HG02610 (cell line): ENCODE data around the gene MRPS12.

ENCODE experiments used
- ATAC-seq: cut with Tn5 transposase; IDR thresholded peaks from one replicate; pipeline ENCODE4 v1.9.1; 2021; ENCODE audit warnings: mild to moderate bottlenecking, moderate library complexity; ENCODE audit not compliant: unreplicated experiment

The MRPS12 gene

DNA sequence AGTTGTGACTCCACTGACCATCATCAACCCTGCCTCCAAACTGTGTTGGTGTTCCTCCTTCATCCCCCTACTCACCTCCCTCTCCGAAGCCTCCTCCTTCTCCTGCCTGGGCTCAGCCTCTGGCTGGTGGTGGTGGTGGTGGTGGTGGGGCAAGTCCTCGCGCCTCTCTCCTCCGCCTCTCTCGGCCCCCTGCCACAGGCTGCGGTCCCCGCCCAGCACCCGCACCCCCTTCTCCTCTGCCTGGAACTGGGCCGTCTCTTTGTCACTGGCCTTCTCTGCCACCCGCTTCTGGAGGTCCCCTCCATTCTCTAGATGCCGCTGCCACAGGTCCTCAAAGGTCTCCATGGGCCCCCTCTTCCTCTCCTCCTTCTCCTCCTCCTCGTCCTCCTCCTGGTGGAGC is 20.3 kb upstream of the MRPS12 start:
- no peak for ATAC-seq

DNA sequence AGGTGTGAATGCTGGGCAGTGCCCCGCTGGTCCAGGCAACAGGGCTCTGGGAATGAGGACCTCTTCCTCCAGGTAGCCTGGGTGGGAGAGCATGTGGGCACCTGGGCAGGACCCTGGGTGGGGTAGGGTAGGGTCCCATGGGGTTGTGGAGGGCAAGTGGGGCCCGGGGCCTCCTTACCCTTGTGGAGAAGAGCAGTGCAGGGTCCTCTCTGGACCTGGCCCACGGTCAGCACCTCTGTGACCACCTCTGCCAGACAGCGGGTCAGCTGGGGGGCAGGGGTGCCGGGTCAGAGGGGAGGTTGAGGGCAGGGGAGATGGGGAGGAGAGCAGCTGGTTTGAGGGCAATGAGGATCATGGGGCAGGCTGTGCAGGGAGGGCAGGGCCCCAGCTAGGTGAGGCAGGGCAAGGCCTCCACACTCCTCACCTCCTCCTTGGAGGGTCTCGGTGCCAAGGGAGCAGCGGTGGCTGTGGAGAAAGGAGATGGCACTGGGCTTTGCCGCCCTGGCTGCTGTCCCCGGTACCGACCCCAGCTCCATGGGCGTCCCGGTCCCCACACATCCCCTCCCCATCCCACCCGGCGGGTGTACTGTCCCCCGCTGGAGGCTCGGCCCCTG is 19.2 kb upstream of the MRPS12 start:
- no peak for ATAC-seq

DNA sequence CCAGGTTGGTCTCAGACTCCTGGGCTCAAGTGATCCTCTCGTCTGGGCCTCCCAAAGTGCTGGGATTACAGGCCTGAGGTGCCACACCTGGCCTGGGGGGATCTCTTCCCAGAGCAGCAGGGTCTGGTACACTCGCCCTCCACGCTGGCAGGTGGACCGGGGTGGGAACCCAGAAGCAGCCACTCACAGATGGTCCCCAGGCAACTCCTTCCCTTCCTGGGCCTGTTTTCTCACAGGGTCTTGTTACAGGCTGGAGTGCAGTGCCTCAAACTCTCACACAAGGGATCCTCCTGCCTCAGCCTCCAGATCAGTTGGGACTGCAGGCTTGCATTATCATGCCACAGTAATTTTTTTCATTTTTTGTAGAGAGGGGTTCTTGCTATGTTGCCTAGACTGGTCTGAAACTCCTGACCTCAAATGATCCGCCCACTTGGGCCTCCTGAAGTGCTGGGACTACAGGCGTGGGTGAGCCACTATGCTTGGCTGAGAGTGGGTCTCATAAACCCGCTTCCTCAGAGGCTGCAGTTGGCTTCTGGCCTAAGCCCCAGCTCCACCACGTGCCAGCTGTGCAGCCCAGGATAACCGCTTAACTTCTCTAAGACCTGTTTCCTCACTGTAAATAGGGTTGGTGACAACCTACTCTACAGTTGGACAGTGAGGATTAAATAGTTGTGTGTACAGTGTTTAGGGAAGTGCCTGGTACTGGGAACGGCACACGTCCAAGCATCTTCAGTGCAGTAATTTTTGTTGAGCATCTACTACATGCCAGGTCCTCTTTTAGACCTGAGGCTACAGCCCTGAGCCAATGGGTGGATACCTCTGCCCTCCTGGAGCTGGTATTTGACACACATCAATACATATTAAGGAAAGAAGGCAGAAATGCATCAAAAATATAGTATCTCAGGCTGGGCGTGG is 17.9 kb upstream of the MRPS12 start:
- ATAC-seq = no peak

DNA sequence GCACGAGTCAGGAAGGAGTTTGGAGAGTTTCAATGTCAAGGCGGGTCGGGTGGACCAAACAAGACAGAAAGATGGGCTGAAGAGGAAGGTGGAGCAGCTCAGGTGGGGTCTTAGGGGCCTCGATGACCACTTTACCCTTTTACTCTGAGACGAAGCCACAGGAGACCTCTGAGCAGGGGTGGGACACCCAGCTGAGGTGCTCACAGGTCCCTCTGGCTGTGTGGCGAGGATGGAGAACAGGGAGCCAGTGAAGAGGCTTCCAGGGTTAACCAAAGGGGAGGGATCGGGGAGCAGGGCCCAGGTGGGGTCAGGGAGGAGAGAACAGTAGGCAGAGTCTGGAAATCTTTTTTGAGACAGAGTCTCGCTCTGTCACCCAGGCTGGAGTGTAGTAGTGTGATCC is 16.8 kb upstream of the MRPS12 start:
- ATAC-seq = no peak

DNA sequence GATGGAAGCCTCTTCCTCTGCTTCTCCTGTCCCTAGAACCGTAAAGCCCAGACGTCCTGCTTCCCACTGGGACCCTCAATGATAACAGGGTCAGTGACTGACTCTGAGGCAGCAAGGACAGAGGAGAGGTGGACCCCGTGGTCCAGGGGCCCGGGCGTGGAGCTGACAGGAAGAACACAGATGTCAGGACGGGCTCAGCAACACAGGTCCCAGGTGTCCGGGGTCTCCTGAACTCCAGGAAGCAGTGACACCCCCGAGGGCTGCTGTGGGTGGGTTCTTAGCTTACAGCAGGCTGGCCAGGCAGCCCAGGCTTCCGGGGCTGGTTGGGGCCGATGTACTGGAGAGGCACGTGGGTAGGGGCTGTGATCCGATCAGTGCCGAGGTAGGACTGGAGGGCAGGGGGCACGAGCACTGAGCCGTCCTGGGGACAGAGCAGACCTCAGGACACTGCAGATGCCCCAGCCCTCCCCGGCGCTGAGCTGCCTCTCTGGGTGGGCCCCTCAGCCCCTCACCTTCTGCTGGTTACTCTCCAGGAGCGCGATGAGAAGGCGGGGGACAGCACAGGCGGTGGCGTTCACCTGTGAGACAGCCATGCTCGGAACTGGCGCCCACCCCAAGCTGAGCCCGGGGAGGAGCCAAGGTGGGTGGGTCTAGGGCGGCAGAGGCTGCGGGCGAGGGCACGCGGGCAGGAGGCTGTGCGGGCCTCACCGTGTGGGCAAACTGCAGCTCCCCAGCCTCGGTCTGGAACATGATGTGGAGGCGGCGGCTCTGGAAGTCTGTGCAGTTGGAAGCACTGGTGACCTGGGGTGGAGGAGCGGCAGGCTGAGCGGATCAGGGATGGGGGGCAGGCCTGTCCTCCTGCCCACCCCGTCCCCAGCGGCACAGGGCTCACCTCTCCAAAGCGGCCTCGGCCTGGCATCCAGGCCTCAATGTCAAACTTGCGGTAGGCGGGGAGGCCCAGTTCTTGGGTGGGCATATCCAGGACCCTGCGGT is 15.1 kb upstream of the MRPS12 start:
- no peak for ATAC-seq

DNA sequence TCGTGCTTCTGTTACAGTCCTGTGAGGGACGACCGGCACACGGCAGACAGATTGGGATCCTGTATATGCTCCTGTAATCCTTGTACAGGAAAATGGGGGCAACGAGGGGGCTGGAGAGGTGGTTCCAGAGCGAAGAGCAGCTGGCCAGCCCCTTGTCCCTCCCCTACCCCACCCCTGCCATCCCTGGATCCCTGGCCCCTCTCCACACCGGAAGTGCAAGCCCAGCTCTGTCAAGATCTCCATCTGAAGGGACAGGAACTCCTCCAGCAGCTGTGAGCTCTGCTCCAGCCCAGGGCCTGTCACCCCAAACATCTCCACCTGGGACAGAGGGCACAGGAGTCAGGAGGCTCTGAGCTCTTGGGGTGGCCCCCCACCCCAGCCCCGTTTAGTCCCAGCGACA is 13.2 kb upstream of the MRPS12 start:
- ATAC-seq = no peak

DNA sequence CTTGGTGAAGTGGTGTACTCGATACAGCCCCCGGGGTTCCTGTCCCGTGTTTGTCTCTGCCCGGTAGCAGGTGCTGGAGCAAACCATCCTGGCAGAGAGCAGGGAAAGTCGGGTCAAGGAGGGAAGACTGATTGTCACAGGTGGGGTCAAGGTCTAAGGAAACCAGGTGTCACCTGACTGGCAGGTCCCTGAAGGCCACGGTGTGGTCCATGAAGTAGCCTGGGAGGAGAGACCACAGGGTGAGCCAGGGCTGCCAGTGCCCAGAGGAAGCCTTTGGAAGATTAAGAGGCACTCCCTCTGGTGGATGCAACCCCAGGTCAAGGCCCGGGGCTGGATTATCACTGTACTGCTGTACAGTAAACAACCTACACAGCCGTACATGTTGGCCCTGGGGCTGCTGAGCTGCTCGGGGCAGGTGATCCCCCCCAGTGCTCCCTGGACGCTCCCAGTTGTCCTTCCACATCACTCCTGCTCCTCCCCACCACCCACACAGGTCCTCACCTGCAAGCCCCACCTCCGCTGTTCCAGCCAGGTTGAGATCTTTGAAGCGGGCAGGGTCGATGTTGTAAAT is 12.7 kb upstream of the MRPS12 start:
- ATAC-seq = no peak

DNA sequence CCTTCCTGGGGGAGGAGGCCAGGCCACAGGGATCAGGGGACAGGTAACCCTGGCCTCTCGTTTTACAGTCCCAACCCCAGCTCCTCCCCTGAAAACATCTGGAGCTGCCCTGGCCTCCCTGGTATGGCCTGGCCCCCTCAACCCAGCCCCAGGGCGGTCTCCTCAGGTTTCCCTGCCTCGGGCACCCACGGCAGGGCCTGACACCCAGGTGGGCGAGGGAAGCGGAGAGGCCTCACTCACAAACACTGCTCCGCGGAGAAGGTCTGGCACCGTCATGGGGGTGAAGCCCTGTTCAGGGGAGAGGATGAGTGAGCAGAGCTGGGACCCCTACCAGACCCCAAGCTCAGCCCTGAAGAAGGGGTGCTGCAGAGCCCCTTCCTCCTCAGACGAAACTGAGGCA is 12.2 kb upstream of the MRPS12 start:
- ATAC-seq = no peak

DNA sequence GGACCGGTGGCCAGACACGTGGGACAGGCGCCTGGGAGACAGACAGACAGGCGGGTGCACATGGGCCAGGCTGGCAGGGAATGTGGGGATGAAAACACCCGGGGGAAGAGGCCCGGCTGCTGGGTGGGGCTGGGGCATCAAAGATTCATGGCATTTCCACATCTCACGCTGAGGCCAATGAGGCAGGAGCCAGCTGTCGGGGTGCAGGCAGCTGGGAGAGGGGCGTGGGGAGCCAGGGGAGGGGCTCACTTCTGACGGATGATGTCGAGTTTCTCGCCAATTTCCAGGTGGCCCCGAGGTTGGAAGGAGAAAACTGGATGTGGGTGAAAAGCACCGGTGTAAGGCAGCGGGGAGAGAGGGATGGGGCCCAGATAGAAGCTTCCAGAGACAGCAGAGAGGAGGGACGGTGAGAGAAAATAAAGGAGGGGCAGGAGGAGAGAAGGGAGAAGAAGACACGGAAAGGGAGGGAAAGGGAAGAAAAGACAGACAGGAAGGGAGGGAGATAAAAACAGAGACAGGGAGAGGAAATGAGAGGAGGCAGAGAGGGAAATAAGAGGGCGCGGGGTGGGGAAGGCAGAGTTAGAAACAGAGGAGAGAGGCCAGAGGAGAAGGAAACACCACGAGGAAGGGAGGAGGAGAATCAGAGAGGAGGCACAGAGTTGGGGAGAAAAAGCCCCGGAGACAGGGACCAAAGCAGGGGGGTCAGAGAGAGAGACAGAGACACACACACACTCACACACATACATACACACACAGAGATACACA is 10.7 kb upstream of the MRPS12 start:
- ATAC-seq = no peak

DNA sequence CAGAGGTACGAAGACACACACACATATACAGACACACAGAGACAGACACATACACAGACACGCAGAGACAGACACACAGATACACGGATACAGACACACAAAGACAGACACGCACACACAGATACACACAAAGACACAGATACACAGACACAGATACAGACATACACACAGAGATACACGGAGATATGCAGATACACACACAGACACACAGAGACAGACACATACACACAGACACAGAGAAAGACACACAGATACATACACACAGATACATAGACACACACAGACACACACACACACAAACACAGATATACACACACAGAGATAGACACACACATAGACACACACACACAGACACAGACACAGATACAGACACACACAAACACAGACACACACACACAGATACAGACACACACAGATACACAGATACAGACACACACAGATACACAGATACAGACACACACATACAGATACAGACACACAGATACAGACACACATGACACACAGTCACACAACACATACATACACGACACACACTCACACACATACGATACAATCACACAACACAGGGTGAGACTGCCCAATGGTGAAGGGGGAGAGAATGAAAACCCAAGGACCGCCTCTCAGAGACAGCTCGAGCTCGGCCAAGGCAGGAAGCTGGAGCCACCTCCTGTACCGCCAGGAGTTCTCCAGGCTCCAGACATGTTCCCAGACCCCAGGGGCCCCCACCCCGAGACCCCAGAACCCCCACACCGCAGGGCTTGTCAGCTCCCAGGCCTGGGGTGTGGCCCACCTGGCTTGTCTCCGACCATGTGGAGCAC is 9.9 kb upstream of the MRPS12 start:
- no peak for ATAC-seq

DNA sequence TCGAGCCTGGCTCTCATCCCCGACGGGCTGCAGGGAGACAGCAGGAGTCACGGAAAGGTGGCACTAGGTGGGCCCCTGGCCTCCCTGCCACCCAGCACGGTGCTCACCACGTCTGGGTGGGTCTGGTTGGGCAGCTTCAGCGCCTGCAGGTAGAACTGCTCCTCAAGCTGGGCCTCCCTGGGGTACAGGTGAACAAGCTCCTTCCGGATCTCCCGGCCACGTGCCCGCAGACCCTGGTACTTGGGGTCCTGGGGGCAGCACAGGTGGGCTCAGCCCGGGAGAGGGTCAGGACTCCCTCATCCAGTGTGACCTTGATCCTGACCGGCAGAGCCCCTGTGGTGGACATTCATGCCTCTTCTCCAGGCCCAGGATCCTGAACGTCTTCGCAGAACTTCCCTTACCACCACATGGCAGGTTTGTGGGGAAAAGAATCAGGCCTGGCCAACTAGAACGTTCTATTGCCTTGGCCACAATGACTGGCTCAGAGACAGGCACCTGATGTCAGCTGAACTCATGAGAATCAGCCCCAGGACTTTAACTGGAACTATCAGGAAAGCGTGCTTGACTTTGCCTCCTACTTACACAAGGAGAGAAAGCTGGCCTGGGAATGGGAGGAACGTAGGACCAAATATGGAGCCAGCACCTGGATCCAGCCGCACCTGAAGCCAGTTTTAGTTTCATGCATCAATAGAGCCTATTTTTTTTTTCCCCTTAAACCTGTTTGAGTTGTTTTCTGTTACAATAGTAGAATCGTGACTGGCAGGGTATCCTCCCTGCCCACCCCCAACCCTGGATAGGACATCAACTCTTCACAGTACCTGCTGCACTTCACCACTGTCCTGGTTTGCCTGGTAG is 9.1 kb upstream of the MRPS12 start:
- no peak for ATAC-seq

DNA sequence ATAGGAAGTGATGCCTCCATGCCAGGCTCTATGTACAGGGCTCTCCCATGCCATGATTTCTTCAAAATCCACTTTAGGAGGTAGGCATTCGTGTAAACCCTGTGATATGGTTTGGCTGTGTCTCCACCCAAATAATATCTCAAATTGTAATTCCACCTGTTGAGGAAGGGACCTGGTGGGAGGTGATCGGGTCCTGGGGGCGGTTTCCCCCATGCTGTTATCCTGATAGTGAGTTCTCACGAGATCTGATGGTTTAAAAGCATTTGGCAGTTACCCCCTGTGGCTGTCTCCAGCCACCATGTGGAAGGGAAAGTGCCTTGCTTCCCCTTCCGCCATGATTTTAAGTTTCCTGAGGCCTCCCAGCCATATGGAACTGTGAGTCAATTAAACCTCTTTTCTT is 8.3 kb upstream of the MRPS12 start:
- no peak for ATAC-seq

DNA sequence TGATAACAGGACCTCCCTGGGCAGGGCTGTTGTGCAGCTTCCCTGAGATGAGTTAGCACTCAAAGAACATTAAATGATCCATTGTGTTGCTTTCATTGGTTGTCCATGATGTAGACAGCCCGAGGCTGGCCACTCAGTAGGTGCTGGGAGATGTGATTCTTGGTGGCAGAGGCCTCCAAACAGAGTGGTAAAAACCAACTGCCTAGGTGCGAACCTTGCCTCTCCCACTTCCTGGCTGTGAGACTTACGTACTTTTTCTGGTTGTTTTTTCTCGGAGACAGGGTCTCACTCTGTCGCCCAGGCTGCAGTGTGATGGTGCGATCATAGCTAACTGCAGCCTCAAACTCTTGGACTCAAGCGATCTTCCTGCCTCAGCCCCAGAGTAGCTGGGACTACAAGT is 6.4 kb upstream of the MRPS12 start:
- ATAC-seq = no peak

DNA sequence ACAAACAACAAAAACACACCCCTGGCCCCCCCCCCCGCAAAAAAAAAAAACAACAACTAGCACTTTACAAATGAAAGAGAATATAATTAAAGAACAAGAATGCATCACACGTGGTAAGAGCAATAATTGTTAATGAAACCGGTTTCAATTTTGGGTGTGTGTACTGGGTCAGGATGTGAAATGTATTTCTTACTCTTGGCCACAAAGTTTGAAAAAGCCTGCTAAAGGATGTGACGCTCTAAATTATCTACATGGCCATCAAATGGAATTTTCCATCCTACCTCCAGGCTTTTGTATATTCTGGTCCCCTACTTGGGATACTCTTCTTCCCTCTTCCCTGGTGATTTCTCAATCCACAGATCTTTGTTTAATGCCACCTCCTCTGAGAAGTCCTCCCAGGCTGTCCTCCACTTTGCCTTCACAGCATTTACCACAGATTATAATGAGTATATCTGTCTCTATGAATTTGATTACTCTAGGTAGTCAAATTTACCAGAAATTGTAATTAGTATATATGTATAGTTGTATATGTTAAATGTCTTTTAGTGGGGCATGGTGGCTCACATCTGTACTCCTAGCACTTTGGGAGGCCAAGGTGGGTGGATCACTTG is 2.2 kb upstream of the MRPS12 start:
- no peak for ATAC-seq

DNA sequence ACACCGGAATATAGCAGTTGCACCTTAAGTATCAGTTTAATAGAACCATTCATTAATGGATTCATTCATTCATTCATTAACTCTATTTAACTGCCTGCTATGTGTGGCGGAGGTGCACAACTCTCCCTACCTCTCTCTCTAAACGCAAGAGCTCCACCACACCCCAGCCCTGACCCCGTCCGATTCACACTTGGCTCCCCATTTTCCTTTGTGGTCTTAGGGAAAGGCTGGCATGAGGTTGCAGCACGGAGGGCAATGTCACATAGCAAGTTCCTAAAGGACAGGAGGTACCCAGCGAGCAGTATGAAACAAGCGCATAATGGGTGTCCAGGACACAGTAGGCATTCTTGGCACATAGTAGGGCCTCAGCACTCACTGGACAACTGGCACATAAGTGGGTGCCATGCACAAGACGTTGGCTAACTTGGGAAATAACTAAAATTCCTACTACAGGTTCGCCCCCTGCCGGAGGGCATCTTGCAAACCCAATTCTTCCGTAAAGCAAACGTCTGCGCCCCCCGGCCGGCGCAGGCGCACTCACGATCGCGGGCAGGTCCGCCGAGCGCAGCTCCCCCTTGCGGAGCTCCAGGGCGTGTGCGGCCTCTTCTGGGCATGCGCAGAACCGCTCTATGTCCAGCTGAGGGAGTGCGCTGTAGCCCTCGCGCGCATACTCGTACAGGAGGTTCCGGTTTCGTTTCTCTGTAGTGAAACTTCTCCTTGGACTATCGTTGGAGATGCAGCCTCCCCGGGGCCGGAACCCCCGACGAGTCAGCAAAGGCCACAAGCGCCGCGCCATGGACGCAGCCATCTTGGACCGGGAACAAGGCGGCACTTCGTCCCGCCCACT is 592 bp upstream of the MRPS12 start, which contains the start of gene SARS2:
Gene SARS2, minus strand, starts transcription at position 835 of the 847 bp plus-strand sequence. Its CDS starts 27 bp downstream, at position 808.
- ATAC-seq = peak; percentile 54

DNA sequence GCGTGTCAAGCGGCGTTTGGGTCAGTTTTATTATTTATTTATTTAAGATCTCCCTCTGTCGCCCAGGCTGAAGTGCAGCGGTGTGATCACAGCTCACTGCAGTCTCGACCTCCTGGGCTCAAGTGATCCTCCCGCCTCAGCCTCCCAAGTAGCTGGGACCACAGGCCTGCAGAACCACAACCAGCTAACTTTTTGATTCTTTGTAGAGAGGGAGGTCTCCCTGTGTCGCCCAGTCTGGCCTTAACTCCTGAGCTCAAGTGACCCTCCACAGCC is 713 bp downstream of the MRPS12 start:
- no peak for ATAC-seq
